ENCODE measurements around the gene GEMIN5.

Gene GEMIN5

DNA sequence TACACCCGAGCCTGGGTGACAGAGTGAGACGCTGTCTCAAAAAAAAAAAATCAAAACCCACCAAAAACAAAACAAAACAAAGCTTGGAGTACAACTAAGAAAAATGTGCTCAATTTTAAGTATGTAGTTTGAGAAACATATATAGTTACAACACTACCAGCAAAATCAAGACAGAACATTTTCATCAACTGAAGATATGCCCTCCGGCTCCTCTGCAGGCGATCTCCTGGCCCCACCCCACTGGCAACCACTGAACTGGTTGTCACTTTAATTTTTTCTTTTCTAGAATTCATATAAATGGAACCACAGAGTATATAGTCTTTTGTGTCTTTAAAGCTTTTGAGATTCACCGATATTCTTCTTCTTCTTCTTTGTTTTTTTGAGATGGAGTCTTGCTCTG, 44.6 kb downstream of the GEMIN5 start:
- no peak overlapping the region for H3K4me3 ChIP-seq (replicated peaks; ENCODE audit: low read depth, low read length)
- TF ChIP-seq, protein P1, sequence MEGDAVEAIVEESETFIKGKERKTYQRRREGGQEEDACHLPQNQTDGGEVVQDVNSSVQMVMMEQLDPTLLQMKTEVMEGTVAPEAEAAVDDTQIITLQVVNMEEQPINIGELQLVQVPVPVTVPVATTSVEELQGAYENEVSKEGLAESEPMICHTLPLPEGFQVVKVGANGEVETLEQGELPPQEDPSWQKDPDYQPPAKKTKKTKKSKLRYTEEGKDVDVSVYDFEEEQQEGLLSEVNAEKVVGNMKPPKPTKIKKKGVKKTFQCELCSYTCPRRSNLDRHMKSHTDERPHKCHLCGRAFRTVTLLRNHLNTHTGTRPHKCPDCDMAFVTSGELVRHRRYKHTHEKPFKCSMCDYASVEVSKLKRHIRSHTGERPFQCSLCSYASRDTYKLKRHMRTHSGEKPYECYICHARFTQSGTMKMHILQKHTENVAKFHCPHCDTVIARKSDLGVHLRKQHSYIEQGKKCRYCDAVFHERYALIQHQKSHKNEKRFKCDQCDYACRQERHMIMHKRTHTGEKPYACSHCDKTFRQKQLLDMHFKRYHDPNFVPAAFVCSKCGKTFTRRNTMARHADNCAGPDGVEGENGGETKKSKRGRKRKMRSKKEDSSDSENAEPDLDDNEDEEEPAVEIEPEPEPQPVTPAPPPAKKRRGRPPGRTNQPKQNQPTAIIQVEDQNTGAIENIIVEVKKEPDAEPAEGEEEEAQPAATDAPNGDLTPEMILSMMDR (IDR thresholded peaks at IDR 0.05; ENCODE audit: low read depth, low read length, missing control alignments) = no peak
- no peak for DNase-seq (ENCODE audit: extremely low read depth, low read depth)

DNA sequence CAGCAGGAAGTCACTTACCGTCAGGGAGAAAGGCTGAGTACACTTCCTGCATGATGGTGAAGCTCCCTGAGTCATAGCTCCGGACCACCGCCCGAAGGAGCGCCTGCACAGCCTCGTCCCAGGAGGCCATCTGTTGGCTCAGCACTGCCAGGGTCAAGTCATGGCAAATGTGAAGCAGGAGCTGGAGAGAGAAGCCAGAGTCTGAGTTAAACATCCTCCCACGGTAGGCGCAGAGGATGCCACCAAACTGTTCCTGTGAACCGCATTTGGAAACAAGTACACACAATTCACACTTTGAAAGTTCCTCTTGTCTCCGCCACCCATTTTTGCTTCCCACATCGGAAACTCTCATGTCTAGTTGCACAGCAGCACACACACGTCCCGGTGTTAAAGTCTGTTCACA, 45.6 kb downstream of the GEMIN5 start:
- H3K4me3 ChIP-seq (replicated peaks; ENCODE audit: low read depth, low read length) = no peak overlapping the region
- DNase-seq (ENCODE audit: extremely low read depth, low read depth) = no peak
- TF ChIP-seq, protein P1 (IDR thresholded peaks at IDR 0.05; ENCODE audit: low read depth, low read length, missing control alignments) = no peak

DNA sequence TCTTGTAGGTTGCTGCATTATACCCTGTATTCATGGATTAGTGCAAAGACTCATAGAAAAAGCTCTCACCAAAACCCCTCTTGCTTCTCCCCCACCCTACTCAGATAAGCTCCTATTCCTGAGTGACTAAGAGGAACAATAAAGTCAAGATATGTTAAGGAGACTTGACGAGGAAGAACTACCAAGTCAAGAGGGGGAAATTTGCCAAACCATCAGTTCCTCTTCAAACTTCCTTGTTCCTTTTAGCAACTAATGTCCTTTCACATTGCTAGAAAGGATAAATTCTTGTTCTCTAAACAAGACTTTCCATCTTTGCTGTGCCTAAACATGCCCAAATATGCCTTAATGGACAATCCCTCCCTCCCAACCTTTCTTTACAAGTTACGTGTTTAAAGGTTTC, 52.6 kb downstream of the GEMIN5 start:
- no peak overlapping the region for H3K4me3 ChIP-seq (replicated peaks; ENCODE audit: low read depth, low read length)
- no peak for DNase-seq (ENCODE audit: extremely low read depth, low read depth)
- TF ChIP-seq, protein P1 (IDR thresholded peaks at IDR 0.05; ENCODE audit: low read depth, low read length, missing control alignments) = no peak

DNA sequence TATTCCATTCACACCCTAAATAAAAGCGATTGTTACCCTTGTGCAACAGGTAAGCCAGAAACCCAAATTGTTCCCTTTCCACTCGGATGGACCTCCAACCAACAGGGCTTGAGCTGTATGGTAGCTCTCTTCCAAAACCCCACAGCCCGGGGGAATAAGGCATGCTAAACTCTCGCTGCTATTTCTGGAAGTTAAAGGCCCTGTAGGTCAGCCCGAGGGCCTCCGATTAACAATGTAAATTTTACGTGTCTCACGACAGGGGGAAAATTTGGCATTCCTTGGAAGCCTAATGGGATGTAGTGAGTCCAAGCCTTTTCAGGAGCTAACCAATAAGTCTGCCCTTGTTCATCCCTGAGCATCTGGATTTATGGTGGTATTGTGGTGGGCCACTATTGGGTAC, 53.6 kb downstream of the GEMIN5 start:
- TF ChIP-seq, protein P1 (IDR thresholded peaks at IDR 0.05; ENCODE audit: low read depth, low read length, missing control alignments) = no peak
- H3K4me3 ChIP-seq (replicated peaks; ENCODE audit: low read depth, low read length) = no peak overlapping the region
- no peak for DNase-seq (ENCODE audit: extremely low read depth, low read depth)

DNA sequence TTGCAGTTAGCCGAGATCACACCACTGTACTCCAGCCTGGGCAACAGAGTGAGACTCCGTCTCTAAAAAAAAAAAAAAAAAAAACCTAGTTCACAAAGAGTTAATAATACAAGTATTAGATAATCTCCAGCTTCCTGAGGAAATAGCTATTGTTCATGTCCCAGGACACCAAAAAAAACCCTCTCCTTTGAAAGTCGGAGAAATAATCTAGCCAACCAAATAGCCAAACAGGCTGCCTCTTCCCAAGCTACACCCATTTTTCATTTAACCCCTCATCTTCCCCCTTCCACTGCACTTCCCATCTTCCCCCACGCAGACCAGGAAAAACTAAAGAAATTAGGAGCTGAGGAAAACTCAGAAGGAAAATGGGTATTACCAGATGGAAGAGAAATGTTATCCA, 56.0 kb downstream of the GEMIN5 start:
- no peak overlapping the region for H3K4me3 ChIP-seq (replicated peaks; ENCODE audit: low read depth, low read length)
- DNase-seq (ENCODE audit: extremely low read depth, low read depth) = no peak
- TF ChIP-seq, protein P1 (IDR thresholded peaks at IDR 0.05; ENCODE audit: low read depth, low read length, missing control alignments) = no peak

DNA sequence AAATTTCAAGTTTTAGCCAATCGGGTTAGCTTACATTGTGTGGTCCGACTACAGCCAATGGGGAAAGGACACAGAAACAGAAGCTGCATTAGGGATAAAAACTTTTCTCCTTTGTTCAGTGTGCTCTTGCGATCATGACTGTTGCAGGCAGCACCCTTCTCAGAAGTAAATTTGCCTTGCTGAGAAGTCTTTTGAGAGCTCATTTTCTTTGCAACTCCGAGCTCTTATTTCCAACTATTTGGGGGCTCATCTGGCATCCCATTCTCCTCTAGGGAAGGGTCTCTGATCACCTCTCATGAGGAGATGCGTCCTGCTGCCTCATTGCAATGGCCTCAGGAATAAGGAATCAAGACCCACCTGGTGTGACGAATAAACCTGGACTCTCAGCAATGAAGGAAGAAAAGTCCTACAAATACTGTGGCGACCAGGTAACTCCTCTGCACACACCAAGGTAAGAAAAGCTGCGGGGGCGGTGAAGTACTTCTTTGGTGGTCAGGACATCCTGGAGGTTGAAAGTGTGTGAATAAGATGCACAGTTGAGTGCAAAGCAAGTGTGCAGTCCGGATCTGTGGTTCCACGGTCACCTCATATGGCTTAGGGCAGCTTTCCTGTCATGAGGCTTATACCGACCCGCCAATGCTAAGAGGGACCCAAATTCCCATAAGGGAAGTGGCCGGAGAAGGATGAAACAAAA, 59.2 kb downstream of the GEMIN5 start:
- DNase-seq (ENCODE audit: extremely low read depth, low read depth) = no peak
- TF ChIP-seq, protein P1 (IDR thresholded peaks at IDR 0.05; ENCODE audit: low read depth, low read length, missing control alignments) = no peak
- H3K4me3 ChIP-seq (replicated peaks; ENCODE audit: low read depth, low read length) = no peak overlapping the region
